ENCODE measurements around the gene JADE3.

JADE3 gene

DNA sequence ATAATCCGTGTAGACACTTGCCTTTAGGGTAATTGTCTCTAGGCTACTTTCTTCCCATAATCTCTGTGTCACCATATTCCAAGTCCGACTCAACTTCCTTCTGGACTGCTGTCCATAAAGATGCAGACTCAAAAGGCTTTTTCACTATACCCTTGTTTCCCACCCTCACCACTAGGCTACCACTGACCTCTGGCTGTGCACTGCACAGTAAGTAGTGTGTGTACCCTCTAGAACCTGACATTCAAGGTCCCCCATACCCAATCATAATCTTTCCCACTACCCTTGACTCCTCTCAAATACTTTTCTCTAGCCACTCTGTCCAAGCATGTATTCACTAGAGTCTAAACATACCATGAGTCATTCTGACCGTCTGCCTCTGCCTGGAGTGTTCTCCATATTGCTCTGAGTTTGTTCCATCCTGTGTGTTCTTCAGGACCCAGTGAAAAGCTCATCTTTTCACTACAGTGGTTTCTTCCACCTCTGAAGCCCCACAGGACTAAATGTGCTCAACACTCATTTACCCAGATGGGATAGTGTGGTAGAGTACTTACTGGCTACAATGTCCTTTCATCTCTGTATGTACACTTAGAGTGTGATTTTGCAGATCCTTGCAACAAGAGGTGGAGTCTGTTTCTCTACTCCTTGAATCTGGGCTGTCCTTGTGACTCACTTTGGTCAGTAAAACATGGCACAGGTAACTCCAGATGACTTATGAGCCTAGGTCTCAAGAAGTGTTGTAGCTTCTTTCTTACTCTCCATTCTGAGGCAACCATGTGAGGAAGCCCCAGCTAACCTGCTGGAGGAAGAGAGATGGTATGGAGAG is 17.4 kb downstream of the JADE3 start:
- Histone ChIP-seq H3K27me3 (ENCODE audit: insufficient read depth, low read length, poor library complexity, severe bottlenecking) (no peaks in the 10 kb centered on the region), H3K9me2 (replicated peaks; ENCODE audit: low read depth, low read length) (no peaks in the 10 kb centered on the region), H3K4me2 (ENCODE audit: low read depth, low read length, poor library complexity, severe bottlenecking) (no peak overlapping the region), H3K9ac (ENCODE audit: low read depth, low read length, poor library complexity, severe bottlenecking) (no peak overlapping the region), H3K9me3 (ENCODE audit: insufficient read depth, low read depth, low read length) (no peaks in the 10 kb centered on the region), H4K20me1 (ENCODE audit: insufficient read depth, low read length, poor library complexity, severe bottlenecking) (peaks cover 5% of the 10 kb centered on the region), H3K36me3 (ENCODE audit: insufficient read depth, low read length) (no peaks in the 10 kb centered on the region), H3K79me2 (ENCODE audit: insufficient read depth, low read length) (peaks cover 75% of the 10 kb centered on the region; the same call in 1 of the 2 replicates), H3K4me1 (ENCODE audit: insufficient read depth, low read length, poor library complexity, severe bottlenecking) (no peaks in the 10 kb centered on the region), H3F3A (ENCODE audit: low read depth) (no peaks in the 10 kb centered on the region), H2AFZ (ENCODE audit: low read length) (no peak overlapping the region), H3K4me3 (ENCODE audit: low read length, poor library complexity, severe bottlenecking) (no peak overlapping the region)
- TF ChIP-seq, protein P1, sequence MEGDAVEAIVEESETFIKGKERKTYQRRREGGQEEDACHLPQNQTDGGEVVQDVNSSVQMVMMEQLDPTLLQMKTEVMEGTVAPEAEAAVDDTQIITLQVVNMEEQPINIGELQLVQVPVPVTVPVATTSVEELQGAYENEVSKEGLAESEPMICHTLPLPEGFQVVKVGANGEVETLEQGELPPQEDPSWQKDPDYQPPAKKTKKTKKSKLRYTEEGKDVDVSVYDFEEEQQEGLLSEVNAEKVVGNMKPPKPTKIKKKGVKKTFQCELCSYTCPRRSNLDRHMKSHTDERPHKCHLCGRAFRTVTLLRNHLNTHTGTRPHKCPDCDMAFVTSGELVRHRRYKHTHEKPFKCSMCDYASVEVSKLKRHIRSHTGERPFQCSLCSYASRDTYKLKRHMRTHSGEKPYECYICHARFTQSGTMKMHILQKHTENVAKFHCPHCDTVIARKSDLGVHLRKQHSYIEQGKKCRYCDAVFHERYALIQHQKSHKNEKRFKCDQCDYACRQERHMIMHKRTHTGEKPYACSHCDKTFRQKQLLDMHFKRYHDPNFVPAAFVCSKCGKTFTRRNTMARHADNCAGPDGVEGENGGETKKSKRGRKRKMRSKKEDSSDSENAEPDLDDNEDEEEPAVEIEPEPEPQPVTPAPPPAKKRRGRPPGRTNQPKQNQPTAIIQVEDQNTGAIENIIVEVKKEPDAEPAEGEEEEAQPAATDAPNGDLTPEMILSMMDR (conservative IDR thresholded peaks at IDR 0.05; ENCODE audit: low read length), result no peak
- TF ChIP-seq EZH2phosphoT487 (IDR thresholded peaks at IDR 0.05; ENCODE audit: borderline replicate concordance), result no peak

DNA sequence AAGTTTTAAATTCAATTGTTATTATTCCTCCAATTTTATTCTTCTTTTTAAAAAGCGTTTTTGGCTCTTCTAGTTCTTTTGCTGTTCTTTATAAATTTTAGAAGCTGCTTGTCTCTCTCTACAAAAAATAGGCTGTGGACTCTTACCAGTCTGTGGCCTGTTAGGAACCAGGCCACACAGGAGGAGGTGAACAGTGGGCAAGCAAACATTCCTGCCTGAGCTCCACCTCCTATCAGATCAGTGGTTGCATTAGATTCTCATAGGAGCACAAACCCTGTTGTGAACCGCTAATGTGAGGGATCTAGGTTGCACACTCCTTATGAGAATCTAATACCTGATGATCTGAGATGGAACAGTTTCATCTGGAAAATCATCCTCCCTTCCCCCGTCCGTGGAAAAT is 23.1 kb downstream of the JADE3 start:
- peaks cover 5% of the 10 kb centered on the region for H4K20me1 ChIP-seq (ENCODE audit: insufficient read depth, low read length, poor library complexity, severe bottlenecking)
- no peaks in the 10 kb centered on the region for H3K9me3 ChIP-seq (ENCODE audit: insufficient read depth, low read depth, low read length)
- peaks cover 73% of the 10 kb centered on the region for H3K79me2 ChIP-seq (ENCODE audit: insufficient read depth, low read length)
- no peaks in the 10 kb centered on the region for H3K4me1 ChIP-seq (ENCODE audit: insufficient read depth, low read length, poor library complexity, severe bottlenecking)
- H3F3A ChIP-seq (ENCODE audit: low read depth), result no peaks in the 10 kb centered on the region
- TF ChIP-seq, protein P1 (conservative IDR thresholded peaks at IDR 0.05; ENCODE audit: low read length), result no peak
- no peak for TF ChIP-seq EZH2phosphoT487 (IDR thresholded peaks at IDR 0.05; ENCODE audit: borderline replicate concordance)
- no peak overlapping the region for H3K4me3 ChIP-seq (ENCODE audit: low read length, poor library complexity, severe bottlenecking)
- no peak overlapping the region for H2AFZ ChIP-seq (ENCODE audit: low read length)
- no peak overlapping the region for H3K9ac ChIP-seq (ENCODE audit: low read depth, low read length, poor library complexity, severe bottlenecking)
- no peaks in the 10 kb centered on the region for H3K9me2 ChIP-seq (replicated peaks; ENCODE audit: low read depth, low read length)
- no peaks in the 10 kb centered on the region for H3K27me3 ChIP-seq (ENCODE audit: insufficient read depth, low read length, poor library complexity, severe bottlenecking)
- no peaks in the 10 kb centered on the region for H3K36me3 ChIP-seq (ENCODE audit: insufficient read depth, low read length)
- no peak overlapping the region for H3K4me2 ChIP-seq (ENCODE audit: low read depth, low read length, poor library complexity, severe bottlenecking)

DNA sequence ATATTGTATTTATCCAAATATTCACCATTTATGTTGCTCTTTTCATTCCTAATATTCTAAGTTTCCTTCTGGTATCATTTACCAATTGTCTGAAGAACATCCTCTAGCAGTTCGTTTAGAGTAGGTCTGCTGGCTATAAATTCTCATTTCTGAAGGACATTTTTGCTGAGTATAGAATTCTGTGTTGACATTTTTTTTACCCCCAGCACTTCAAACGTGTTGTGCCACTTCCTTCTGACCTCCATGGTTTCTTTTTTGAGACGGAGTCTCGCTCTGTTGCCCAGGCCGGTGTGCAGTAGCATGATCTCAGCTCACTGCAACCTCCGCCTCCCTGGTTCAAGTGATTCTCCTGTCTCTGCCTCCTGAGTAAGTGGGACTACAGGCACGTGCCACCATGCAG is 26.4 kb downstream of the JADE3 start:
- Histone ChIP-seq H4K20me1 (ENCODE audit: insufficient read depth, low read length, poor library complexity, severe bottlenecking) (no peaks in the 10 kb centered on the region), H3F3A (ENCODE audit: low read depth) (no peaks in the 10 kb centered on the region), H3K4me1 (ENCODE audit: insufficient read depth, low read length, poor library complexity, severe bottlenecking) (no peaks in the 10 kb centered on the region), H3K4me2 (ENCODE audit: low read depth, low read length, poor library complexity, severe bottlenecking) (no peak overlapping the region), H3K4me3 (ENCODE audit: low read length, poor library complexity, severe bottlenecking) (no peak overlapping the region), H3K9ac (ENCODE audit: low read depth, low read length, poor library complexity, severe bottlenecking) (no peak overlapping the region), H2AFZ (ENCODE audit: low read length) (no peak overlapping the region), H3K9me2 (replicated peaks; ENCODE audit: low read depth, low read length) (no peaks in the 10 kb centered on the region), H3K79me2 (ENCODE audit: insufficient read depth, low read length) (peaks cover 69% of the 10 kb centered on the region), H3K36me3 (ENCODE audit: insufficient read depth, low read length) (no peaks in the 10 kb centered on the region), H3K27me3 (ENCODE audit: insufficient read depth, low read length, poor library complexity, severe bottlenecking) (no peaks in the 10 kb centered on the region), H3K9me3 (ENCODE audit: insufficient read depth, low read depth, low read length) (no peaks in the 10 kb centered on the region)
- TF ChIP-seq, protein P1 (conservative IDR thresholded peaks at IDR 0.05; ENCODE audit: low read length), result no peak
- no peak for TF ChIP-seq EZH2phosphoT487 (IDR thresholded peaks at IDR 0.05; ENCODE audit: borderline replicate concordance)

All from Loucy (cell line).